WTC11 (cell line): Measurements from ENCODE around the gene KANSL3. TPM values are rescaled to one million over a fixed set of nuclear protein-coding genes. Genes with fewer than 3 reads are reported as not detected.

Experiments
- ATAC-seq: fragments of 200-7000 bp; cut with Tn5 transposase; 2 replicates; pipeline ENCODE4 v1.10.0; 2021; ENCODE audit warnings: mild to moderate bottlenecking, moderate library complexity
- CTCF ChIA-PET: fragments of 300-600 bp; sonication (Branson Sonifier 250); formaldehyde crosslinking; loops from one replicate; lab custom pipeline; 2021; ENCODE audit warnings: antibody characterized with exemption; lab: Charles Lee
- POLR2A ChIA-PET: fragments of 350-600 bp; sonication (Branson Sonifier 250); formaldehyde crosslinking; loops from one replicate; lab custom pipeline; 2021; ENCODE audit warnings: antibody characterized with exemption; lab: Charles Lee
- DNase-seq: peaks from one replicate; pipeline ENCODE4 v3.0.0; 2021; ENCODE audit warnings: low spot score
- H3K27ac Mint-ChIP-seq: 2 replicates; pipeline ENCODE4 v1.8.0; 2021; ENCODE audit warnings: mixed read lengths
- H3K27me3 Mint-ChIP-seq: 2 replicates; pipeline ENCODE4 v1.8.0; 2021; ENCODE audit warnings: low read depth, mild to moderate bottlenecking, moderate library complexity, mixed read lengths
- H3K36me3 Mint-ChIP-seq: 2 replicates; pipeline ENCODE4 v1.8.0; 2021; ENCODE audit warnings: mixed read lengths
- H3K4me1 Mint-ChIP-seq: 2 replicates; pipeline ENCODE4 v1.8.0; 2022; ENCODE audit warnings: mixed read lengths
- H3K4me3 Mint-ChIP-seq: 2 replicates; pipeline ENCODE4 v1.8.0; 2021; ENCODE audit warnings: mild to moderate bottlenecking, moderate library complexity, mixed read lengths
- H3K9me3 Mint-ChIP-seq: 2 replicates; pipeline ENCODE4 v1.8.0; 2021; ENCODE audit warnings: mixed read lengths
- CREM ChIP-seq: sonication (generic); formaldehyde crosslinking; IDR thresholded peaks from 2 replicates; pipeline ENCODE4 v1.8.1; 2022; ENCODE audit warnings: mild to moderate bottlenecking, missing genetic modification reagents, moderate library complexity
- FOXK1 ChIP-seq: sonication (generic); formaldehyde crosslinking; IDR thresholded peaks from 2 replicates; pipeline ENCODE4 v1.8.0; 2022; ENCODE audit warnings: mild to moderate bottlenecking, moderate library complexity, missing genetic modification reagents
- FOXP1 ChIP-seq: sonication (generic); formaldehyde crosslinking; IDR thresholded peaks from 2 replicates; pipeline ENCODE4 v1.8.0; 2022; ENCODE audit warnings: missing genetic modification reagents, mild to moderate bottlenecking, moderate library complexity, borderline replicate concordance
- GTF2I ChIP-seq: fragments of 250-450 bp; sonication (Bioruptor Pico); conservative IDR thresholded peaks from 2 replicates; pipeline ENCODE4 v1.4.0; 2021; ENCODE audit warnings: mild to moderate bottlenecking
- KAT7 ChIP-seq: sonication (generic); formaldehyde crosslinking; IDR thresholded peaks from 2 replicates; pipeline ENCODE4 v1.8.1; 2023; ENCODE audit warnings: missing genetic modification reagents, mild to moderate bottlenecking, borderline replicate concordance
- MYBL2 ChIP-seq: sonication (generic); formaldehyde crosslinking; IDR thresholded peaks from 2 replicates; pipeline ENCODE4 v1.8.1; 2023; ENCODE audit warnings: mild to moderate bottlenecking, moderate library complexity, missing genetic modification reagents
- PRRX2 ChIP-seq: fragments of 250-450 bp; sonication (Bioruptor Pico); IDR thresholded peaks from 2 replicates; pipeline ENCODE4 v1.8.0; 2021; ENCODE audit warnings: mild to moderate bottlenecking
- SP1 ChIP-seq: sonication (generic); formaldehyde crosslinking; conservative IDR thresholded peaks from 2 replicates; pipeline ENCODE4 v1.8.1; 2022; ENCODE audit warnings: missing genetic modification reagents
- TEAD1 ChIP-seq: sonication (generic); formaldehyde crosslinking; IDR thresholded peaks from 2 replicates; pipeline ENCODE4 v1.8.0; 2022; ENCODE audit warnings: mild to moderate bottlenecking, missing genetic modification reagents
- TP53 ChIP-seq: sonication (generic); formaldehyde crosslinking; IDR thresholded peaks from 2 replicates; pipeline ENCODE4 v1.8.1; 2023; ENCODE audit warnings: mild to moderate bottlenecking, missing genetic modification reagents
- ZNF121 ChIP-seq: sonication (generic); formaldehyde crosslinking; IDR thresholded peaks from 2 replicates; pipeline ENCODE4 v1.8.0; 2023; ENCODE audit warnings: missing genetic modification reagents
- ZNF317 ChIP-seq: sonication (generic); formaldehyde crosslinking; IDR thresholded peaks from 2 replicates; pipeline ENCODE4 v1.8.1; 2023; ENCODE audit warnings: low read depth, mild to moderate bottlenecking, moderate library complexity, missing genetic modification reagents, borderline replicate concordance
- ZNF396 ChIP-seq: fragments of 250-450 bp; sonication (Bioruptor Pico); IDR thresholded peaks from 2 replicates; pipeline ENCODE4 v1.8.0; 2021; ENCODE audit warnings: mild to moderate bottlenecking, moderate library complexity, borderline replicate concordance
- total RNA-seq: library from RNA; stranded (reverse); gene quantifications from 3 replicates; pipeline ENCODE4 v1.2.3, GENCODE V29; 2021
- TF ChIP-seq, protein P1 (sequence below): fragments of 250-450 bp; sonication (Bioruptor Pico); conservative IDR thresholded peaks from 2 replicates; pipeline ENCODE4 v1.9.0; 2021; ENCODE audit warnings: mild to moderate bottlenecking
- TF ChIP-seq, protein P2 (sequence below): sonication (generic); formaldehyde crosslinking; IDR thresholded peaks from 2 replicates; pipeline ENCODE4 v1.8.1; 2022; ENCODE audit warnings: missing genetic modification reagents, borderline replicate concordance
- TF ChIP-seq, protein P3 (sequence below): sonication (generic); formaldehyde crosslinking; IDR thresholded peaks from 2 replicates; pipeline ENCODE4 v1.8.0; 2022; ENCODE audit warnings: mild to moderate bottlenecking, missing genetic modification reagents
- TF ChIP-seq, protein P4 (sequence below): sonication (generic); formaldehyde crosslinking; IDR thresholded peaks from 2 replicates; pipeline ENCODE4 v1.8.1; 2022; ENCODE audit warnings: low read depth, mild to moderate bottlenecking, moderate library complexity, missing genetic modification reagents, borderline replicate concordance
- TF ChIP-seq, protein P5 (sequence below): sonication (generic); formaldehyde crosslinking; IDR thresholded peaks from 2 replicates; pipeline ENCODE4 v1.8.0; 2023; ENCODE audit warnings: missing genetic modification reagents, mild to moderate bottlenecking, borderline replicate concordance
- TF ChIP-seq, protein P6 (sequence below): sonication (generic); formaldehyde crosslinking; IDR thresholded peaks from 2 replicates; pipeline ENCODE4 v1.8.0; 2023; ENCODE audit warnings: missing genetic modification reagents

KANSL3 gene
- total RNA-seq, 1 experiment from 2014 or later, result 32.5 TPM

DNA sequence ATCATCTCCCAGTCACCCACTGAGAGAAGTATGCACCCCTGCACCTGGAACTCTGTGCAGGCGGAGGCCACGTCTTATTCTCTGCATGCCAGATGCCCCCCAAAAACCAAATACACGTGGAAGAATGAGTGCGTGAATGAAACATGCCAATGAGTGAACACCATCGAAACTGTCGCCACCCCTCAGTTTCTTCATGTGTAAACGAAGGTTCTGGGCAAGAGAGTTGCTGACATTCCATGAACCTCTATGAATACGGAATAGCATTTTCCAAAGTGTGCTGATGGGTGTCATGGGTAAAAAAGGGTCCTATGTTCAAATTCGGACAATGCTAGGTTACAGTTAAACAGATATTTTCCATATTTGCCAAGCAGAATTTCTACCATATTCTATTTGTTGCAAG lies 24.2 kb upstream of the KANSL3 start:
- no peak for ATAC-seq

DNA sequence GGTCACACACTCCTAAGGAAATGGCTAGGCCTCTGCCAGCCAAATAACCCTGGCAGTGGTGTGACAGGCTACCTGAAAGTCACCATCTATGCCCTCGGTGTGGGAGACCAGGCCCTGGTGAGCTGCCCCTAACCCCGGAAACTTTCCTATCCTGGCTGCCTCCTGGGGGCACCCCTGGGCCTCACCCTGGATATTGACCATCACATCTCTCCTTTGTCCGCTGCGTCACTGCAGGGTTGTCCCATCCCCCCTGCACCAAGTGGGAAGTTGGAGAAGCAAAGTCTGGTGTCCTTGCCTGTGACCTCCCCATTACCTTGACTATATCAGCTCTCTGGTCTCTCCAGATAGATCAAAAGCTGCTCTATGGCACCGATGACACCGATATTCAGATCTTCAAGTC lies 23.2 kb upstream of the KANSL3 start:
- Mint-ChIP-seq H3K36me3 (peaks cover 4% of the 10 kb centered on the region), H3K27ac (no peak overlapping the region), H3K4me3 (no peak overlapping the region), H3K4me1 (no peaks in the 10 kb centered on the region), H3K27me3 (no peaks in the 10 kb centered on the region), H3K9me3 (peaks cover 21% of the 10 kb centered on the region)
- DNase-seq (no peak), ATAC-seq (no peak)
- POLR2A ChIA-PET, result no interaction called here
- CTCF ChIA-PET, result no interaction called here
- TF ChIP-seq TEAD1 (CRISPR knock-in tag), result no peak
- no peak for TF ChIP-seq MYBL2 (CRISPR knock-in tag)
- TF ChIP-seq, protein P1, sequence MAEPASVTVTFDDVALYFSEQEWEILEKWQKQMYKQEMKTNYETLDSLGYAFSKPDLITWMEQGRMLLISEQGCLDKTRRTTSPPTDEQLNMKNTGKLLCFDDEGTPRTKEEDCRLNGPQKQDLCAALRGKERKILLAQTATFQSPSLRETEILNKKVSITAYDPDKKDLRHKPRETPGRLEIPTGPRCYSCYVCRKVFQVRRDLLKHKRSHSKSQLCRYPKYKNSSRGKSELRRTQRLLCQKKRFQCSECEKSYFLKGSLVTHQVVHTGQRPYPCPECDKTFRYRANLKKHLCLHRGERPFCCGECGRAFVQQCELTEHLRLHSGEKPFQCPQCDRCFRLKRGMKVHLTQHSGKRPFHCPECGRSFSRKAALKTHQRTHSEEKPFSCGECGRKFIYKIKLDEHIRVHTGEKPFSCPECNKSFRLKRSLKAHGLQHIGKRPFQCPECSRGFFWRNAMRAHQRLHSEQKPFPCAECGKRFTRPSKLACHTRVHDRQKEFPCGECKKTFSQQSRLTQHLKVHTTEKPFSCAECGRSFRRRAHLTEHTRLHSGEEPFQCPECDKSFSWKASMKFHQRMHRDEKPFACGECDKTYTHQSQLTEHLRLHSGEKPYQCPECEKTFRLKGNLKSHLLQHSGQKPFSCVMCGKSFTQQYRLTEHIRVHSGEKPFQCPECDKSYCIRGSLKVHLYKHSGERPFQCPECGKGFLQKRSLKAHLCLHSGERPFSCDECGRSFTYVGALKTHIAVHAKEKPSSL (CRISPR knock-in tag), result no peak

More for the DNA sequence above, 24.2 kb upstream of the KANSL3 start:
- ChIA-PET CTCF (no interaction called here), POLR2A (no interaction called here)
- no peak overlapping the region; the same call in 1 of the 2 replicates for H3K27ac Mint-ChIP-seq
- H3K36me3 Mint-ChIP-seq, result peaks cover 4% of the 10 kb centered on the region
- H3K4me1 Mint-ChIP-seq, result no peaks in the 10 kb centered on the region
- no peak for DNase-seq
- H3K9me3 Mint-ChIP-seq, result peaks cover 21% of the 10 kb centered on the region
- TF ChIP-seq ZNF121 (no peak), ZNF317 (CRISPR knock-in tag) (peak; percentile 58; the same call in 1 of the 2 replicates)
- H3K4me3 Mint-ChIP-seq, result no peak overlapping the region
- H3K27me3 Mint-ChIP-seq, result no peaks in the 10 kb centered on the region

DNA sequence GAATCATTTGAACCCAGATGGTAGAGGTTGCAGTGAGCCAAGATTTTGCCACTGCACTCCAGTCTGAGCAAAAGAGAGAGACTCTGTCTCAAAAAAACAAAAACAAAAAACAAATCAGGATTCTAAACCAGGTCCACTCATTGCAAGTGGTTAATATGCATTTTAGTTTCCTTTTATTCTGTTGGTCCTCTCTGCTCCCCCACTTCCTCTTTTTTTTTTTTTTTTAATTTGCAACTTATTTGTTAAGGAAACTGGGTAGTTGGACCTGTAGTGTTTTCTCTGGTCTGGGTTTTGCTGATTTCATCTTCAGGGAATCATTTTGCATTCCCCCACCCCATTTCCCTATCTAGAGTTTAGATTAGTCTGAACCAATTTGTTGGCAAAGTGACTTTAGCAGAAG lies 18.4 kb upstream of the KANSL3 start:
- Mint-ChIP-seq H3K9me3 (no peaks in the 10 kb centered on the region), H3K27ac (no peak overlapping the region), H3K36me3 (no peaks in the 10 kb centered on the region; the same call in 1 of the 2 replicates), H3K4me3 (no peak overlapping the region), H3K4me1 (no peaks in the 10 kb centered on the region), H3K27me3 (no peaks in the 10 kb centered on the region)
- TF ChIP-seq GTF2I (CRISPR knock-in tag) (no peak), KAT7 (CRISPR knock-in tag) (no peak), CREM (CRISPR knock-in tag) (no peak), FOXP1 (CRISPR knock-in tag) (no peak), ZNF317 (CRISPR knock-in tag) (no peak), SP1 (CRISPR knock-in tag) (no peak), ZNF396 (CRISPR knock-in tag) (no peak), TP53 (CRISPR knock-in tag) (no peak), ZNF121 (no peak), FOXK1 (no peak), PRRX2 (CRISPR knock-in tag) (no peak)
- TF ChIP-seq, protein P2, sequence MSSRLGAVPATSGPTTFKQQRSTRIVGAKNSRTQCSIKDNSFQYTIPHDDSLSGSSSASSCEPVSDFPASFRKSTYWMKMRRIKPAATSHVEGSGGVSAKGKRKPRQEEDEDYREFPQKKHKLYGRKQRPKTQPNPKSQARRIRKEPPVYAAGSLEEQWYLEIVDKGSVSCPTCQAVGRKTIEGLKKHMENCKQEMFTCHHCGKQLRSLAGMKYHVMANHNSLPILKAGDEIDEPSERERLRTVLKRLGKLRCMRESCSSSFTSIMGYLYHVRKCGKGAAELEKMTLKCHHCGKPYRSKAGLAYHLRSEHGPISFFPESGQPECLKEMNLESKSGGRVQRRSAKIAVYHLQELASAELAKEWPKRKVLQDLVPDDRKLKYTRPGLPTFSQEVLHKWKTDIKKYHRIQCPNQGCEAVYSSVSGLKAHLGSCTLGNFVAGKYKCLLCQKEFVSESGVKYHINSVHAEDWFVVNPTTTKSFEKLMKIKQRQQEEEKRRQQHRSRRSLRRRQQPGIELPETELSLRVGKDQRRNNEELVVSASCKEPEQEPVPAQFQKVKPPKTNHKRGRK (CRISPR knock-in tag), result no peak
- TF ChIP-seq, protein P3, sequence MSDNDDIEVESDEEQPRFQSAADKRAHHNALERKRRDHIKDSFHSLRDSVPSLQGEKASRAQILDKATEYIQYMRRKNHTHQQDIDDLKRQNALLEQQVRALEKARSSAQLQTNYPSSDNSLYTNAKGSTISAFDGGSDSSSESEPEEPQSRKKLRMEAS (CRISPR knock-in tag), result no peak
- TF ChIP-seq, protein P4, sequence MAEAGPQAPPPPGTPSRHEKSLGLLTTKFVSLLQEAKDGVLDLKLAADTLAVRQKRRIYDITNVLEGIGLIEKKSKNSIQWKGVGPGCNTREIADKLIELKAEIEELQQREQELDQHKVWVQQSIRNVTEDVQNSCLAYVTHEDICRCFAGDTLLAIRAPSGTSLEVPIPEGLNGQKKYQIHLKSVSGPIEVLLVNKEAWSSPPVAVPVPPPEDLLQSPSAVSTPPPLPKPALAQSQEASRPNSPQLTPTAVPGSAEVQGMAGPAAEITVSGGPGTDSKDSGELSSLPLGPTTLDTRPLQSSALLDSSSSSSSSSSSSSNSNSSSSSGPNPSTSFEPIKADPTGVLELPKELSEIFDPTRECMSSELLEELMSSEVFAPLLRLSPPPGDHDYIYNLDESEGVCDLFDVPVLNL (CRISPR knock-in tag), result no peak
- TF ChIP-seq, protein P5, sequence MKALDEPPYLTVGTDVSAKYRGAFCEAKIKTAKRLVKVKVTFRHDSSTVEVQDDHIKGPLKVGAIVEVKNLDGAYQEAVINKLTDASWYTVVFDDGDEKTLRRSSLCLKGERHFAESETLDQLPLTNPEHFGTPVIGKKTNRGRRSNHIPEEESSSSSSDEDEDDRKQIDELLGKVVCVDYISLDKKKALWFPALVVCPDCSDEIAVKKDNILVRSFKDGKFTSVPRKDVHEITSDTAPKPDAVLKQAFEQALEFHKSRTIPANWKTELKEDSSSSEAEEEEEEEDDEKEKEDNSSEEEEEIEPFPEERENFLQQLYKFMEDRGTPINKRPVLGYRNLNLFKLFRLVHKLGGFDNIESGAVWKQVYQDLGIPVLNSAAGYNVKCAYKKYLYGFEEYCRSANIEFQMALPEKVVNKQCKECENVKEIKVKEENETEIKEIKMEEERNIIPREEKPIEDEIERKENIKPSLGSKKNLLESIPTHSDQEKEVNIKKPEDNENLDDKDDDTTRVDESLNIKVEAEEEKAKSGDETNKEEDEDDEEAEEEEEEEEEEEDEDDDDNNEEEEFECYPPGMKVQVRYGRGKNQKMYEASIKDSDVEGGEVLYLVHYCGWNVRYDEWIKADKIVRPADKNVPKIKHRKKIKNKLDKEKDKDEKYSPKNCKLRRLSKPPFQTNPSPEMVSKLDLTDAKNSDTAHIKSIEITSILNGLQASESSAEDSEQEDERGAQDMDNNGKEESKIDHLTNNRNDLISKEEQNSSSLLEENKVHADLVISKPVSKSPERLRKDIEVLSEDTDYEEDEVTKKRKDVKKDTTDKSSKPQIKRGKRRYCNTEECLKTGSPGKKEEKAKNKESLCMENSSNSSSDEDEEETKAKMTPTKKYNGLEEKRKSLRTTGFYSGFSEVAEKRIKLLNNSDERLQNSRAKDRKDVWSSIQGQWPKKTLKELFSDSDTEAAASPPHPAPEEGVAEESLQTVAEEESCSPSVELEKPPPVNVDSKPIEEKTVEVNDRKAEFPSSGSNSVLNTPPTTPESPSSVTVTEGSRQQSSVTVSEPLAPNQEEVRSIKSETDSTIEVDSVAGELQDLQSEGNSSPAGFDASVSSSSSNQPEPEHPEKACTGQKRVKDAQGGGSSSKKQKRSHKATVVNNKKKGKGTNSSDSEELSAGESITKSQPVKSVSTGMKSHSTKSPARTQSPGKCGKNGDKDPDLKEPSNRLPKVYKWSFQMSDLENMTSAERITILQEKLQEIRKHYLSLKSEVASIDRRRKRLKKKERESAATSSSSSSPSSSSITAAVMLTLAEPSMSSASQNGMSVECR (CRISPR knock-in tag), result no peak
- TF ChIP-seq, protein P6, sequence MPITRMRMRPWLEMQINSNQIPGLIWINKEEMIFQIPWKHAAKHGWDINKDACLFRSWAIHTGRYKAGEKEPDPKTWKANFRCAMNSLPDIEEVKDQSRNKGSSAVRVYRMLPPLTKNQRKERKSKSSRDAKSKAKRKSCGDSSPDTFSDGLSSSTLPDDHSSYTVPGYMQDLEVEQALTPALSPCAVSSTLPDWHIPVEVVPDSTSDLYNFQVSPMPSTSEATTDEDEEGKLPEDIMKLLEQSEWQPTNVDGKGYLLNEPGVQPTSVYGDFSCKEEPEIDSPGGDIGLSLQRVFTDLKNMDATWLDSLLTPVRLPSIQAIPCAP (CRISPR knock-in tag), result no peak
- DNase-seq (no peak), ATAC-seq (no peak)
- CTCF ChIA-PET, result no interaction called here
- POLR2A ChIA-PET, result no interaction called here
